SK-N-SH treated with all-trans-retinoic acid at 6 μM for 48 hours (cell line): ENCODE results near the gene CEBPA.

Experiments used
- ARNTL ChIP-seq: fragments of 450-650 bp; formaldehyde crosslinking; IDR thresholded peaks from 2 replicates; pipeline ENCODE4 v1.5.0; 2020; ENCODE audit warnings: low read depth, mild to moderate bottlenecking, moderate library complexity, borderline replicate concordance
- CREB5 ChIP-seq: fragments of 250-450 bp; sonication (Bioruptor Pico); IDR thresholded peaks from 2 replicates; pipeline ENCODE4 v1.5.1; 2020; ENCODE audit warnings: low read depth, mild to moderate bottlenecking, moderate library complexity
- CSDC2 ChIP-seq: fragments of 250-450 bp; sonication (Bioruptor Pico); IDR thresholded peaks from 2 replicates; pipeline ENCODE4 v1.5.0; 2020; ENCODE audit warnings: mild to moderate bottlenecking, moderate library complexity
- CSRNP3 ChIP-seq: fragments of 250-450 bp; sonication (Bioruptor Pico); IDR thresholded peaks from 2 replicates; pipeline ENCODE4 v1.5.1; 2021; ENCODE audit warnings: mild to moderate bottlenecking, moderate library complexity
- ESRRG ChIP-seq: fragments of 250-450 bp; sonication (Bioruptor Pico); IDR thresholded peaks from 2 replicates; pipeline ENCODE4 v1.6.1; 2021; ENCODE audit warnings: mild to moderate bottlenecking
- PATZ1 ChIP-seq: fragments of 250-450 bp; sonication (Bioruptor Pico); IDR thresholded peaks from 2 replicates; pipeline ENCODE4 v1.8.0; 2020; ENCODE audit warnings: mild to moderate bottlenecking, moderate library complexity, borderline replicate concordance
- POU6F1 ChIP-seq: fragments of 250-450 bp; sonication (Bioruptor Pico); IDR thresholded peaks from 2 replicates; pipeline ENCODE4 v1.8.0; 2021; ENCODE audit warnings: low read depth, mild to moderate bottlenecking, moderate library complexity, borderline replicate concordance
- PPARA ChIP-seq: fragments of 250-450 bp; sonication (Bioruptor Pico); IDR thresholded peaks from 2 replicates; pipeline ENCODE4 v1.5.0; 2020; ENCODE audit warnings: mild to moderate bottlenecking, borderline replicate concordance
- RARB ChIP-seq: fragments of 250-450 bp; sonication (Bioruptor Pico); IDR thresholded peaks from 2 replicates; pipeline ENCODE4 v1.8.0; 2021; ENCODE audit warnings: mild to moderate bottlenecking, moderate library complexity
- TCF4 ChIP-seq: fragments of 250-450 bp; sonication (Bioruptor Pico); IDR thresholded peaks from 2 replicates; pipeline ENCODE4 v1.8.0; 2021; ENCODE audit warnings: mild to moderate bottlenecking, moderate library complexity, borderline replicate concordance
- ZFP3 ChIP-seq: fragments of 250-450 bp; sonication (Bioruptor Pico); IDR thresholded peaks from 2 replicates; pipeline ENCODE4 v1.5.0; 2020; ENCODE audit warnings: mild to moderate bottlenecking, moderate library complexity
- ZFP30 ChIP-seq: fragments of 450-650 bp; formaldehyde crosslinking; IDR thresholded peaks from 2 replicates; pipeline ENCODE4 v1.5.0; 2022; ENCODE audit warnings: mild to moderate bottlenecking, moderate library complexity
- ZNF565 ChIP-seq: fragments of 450-650 bp; formaldehyde crosslinking; conservative IDR thresholded peaks from 2 replicates; pipeline ENCODE4 v1.5.0; 2020; ENCODE audit warnings: low read depth, mild to moderate bottlenecking, moderate library complexity
- ZNF70 ChIP-seq: fragments of 450-650 bp; formaldehyde crosslinking; IDR thresholded peaks from 2 replicates; pipeline ENCODE4 v1.5.0; 2020; ENCODE audit warnings: mild to moderate bottlenecking, moderate library complexity

GRCh38 chr19:33277434-33277833 lies 24.9 kb downstream of the CEBPA start:
- no peak for TF ChIP-seq ESRRG (CRISPR knock-in tag)
- no peak for TF ChIP-seq CREB5 (CRISPR knock-in tag)
- no peak for TF ChIP-seq POU6F1 (CRISPR knock-in tag)
- no peak for TF ChIP-seq PATZ1 (CRISPR knock-in tag)
- TF ChIP-seq ZNF70 (CRISPR knock-in tag), result no peak
- TF ChIP-seq RARB, result no peak
- no peak for TF ChIP-seq TCF4 (CRISPR knock-in tag)
- no peak for TF ChIP-seq ZNF565 (CRISPR knock-in tag)
- TF ChIP-seq ZFP30 (CRISPR knock-in tag), result no peak
- TF ChIP-seq ARNTL (CRISPR knock-in tag), result no peak
- TF ChIP-seq CSDC2 (CRISPR knock-in tag), result no peak
- TF ChIP-seq ZFP3 (CRISPR knock-in tag), result no peak
- TF ChIP-seq PPARA (CRISPR knock-in tag), result no peak
- TF ChIP-seq CSRNP3, result no peak
